GM06990 (cell line): ENCODE measurements around the gene TMEM220.

ENCODE experiments used
- DNase-seq: peaks from one replicate; pipeline ENCODE4 v3.0.0-alpha.2; 2011; ENCODE audit not compliant: insufficient read length; ENCODE audit errors: extremely low read depth
- H3K27me3 ChIP-seq: replicated peaks from 2 replicates; pipeline ENCODE4 v1.6.0; 2011; ENCODE audit warnings: low read length; ENCODE audit not compliant: control insufficient read depth, insufficient read depth
- H3K36me3 ChIP-seq: 2 replicates; pipeline ENCODE4 v1.5.1; 2011; ENCODE audit warnings: low read length; ENCODE audit not compliant: control insufficient read depth, insufficient read depth
- H3K4me3 ChIP-seq: replicated peaks from 2 replicates; pipeline ENCODE4 v1.5.1; 2011; ENCODE audit warnings: low read depth, mild to moderate bottlenecking, control low read depth, low read length
- TF ChIP-seq, protein P1 (sequence below): IDR thresholded peaks from 2 replicates; pipeline ENCODE4 v1.5.1; 2011; ENCODE audit warnings: low read length, control low read depth, mild to moderate bottlenecking, inconsistent platforms; ENCODE audit not compliant: insufficient read depth, poor library complexity, severe bottlenecking

Gene TMEM220

DNA sequence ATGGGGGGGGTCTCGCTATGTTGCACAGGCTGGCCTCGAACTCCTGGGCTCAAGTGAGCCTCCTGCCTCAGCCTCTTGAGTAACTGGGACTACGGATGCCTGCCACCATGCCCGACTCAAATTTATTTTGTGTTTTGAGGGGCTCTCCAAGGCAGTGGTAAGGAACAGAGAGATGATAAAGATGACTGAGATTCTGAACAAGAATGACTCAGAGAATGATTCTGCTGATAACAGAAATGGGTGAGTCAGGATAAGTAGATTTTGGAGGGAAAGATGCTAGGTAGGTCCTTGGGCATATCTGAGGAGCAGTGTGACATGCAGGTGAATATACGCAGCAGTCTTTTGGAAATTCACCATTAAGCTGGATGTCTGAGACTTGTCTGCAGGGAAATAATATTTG is 2.6 kb downstream of the TMEM220 start:
- TF ChIP-seq, protein P1, sequence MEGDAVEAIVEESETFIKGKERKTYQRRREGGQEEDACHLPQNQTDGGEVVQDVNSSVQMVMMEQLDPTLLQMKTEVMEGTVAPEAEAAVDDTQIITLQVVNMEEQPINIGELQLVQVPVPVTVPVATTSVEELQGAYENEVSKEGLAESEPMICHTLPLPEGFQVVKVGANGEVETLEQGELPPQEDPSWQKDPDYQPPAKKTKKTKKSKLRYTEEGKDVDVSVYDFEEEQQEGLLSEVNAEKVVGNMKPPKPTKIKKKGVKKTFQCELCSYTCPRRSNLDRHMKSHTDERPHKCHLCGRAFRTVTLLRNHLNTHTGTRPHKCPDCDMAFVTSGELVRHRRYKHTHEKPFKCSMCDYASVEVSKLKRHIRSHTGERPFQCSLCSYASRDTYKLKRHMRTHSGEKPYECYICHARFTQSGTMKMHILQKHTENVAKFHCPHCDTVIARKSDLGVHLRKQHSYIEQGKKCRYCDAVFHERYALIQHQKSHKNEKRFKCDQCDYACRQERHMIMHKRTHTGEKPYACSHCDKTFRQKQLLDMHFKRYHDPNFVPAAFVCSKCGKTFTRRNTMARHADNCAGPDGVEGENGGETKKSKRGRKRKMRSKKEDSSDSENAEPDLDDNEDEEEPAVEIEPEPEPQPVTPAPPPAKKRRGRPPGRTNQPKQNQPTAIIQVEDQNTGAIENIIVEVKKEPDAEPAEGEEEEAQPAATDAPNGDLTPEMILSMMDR: no peak
- no peak for DNase-seq
- H3K4me3 ChIP-seq: no peak overlapping the region
- H3K27me3 ChIP-seq: no peaks in the 10 kb centered on the region
- H3K36me3 ChIP-seq: no peaks in the 10 kb centered on the region

- Histone ChIP-seq H3K4me3 (no peak overlapping the region), H3K27me3 (no peaks in the 10 kb centered on the region), H3K36me3 (no peaks in the 10 kb centered on the region)
- TF ChIP-seq, protein P1: no peak
- no peak for DNase-seq
These were observed 3.6 kb downstream of the TMEM220 start for GRCh38 chr17:10726196-10726595.

DNA sequence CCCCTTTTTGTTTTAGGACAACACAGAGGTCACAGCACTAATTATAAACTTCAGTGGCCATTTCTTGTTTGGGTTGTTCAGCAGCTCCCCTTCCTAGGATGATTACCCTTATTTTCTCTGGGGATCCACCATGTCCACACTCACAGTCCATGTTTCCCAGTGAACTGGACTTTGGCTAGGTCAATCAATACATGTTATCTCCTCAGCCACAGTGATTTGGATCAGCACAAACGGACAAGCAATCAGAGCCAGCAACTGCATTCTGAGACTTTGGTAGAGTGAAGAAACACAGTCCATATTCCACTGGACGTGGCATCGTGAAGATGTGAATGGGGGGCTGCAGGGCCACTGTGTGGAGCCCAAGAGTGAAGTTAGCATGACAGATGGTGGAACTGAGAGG is 4.6 kb downstream of the TMEM220 start:
- TF ChIP-seq, protein P1: no peak
- Histone ChIP-seq H3K4me3 (no peak overlapping the region), H3K36me3 (no peaks in the 10 kb centered on the region), H3K27me3 (no peaks in the 10 kb centered on the region)
- DNase-seq: no peak

DNA sequence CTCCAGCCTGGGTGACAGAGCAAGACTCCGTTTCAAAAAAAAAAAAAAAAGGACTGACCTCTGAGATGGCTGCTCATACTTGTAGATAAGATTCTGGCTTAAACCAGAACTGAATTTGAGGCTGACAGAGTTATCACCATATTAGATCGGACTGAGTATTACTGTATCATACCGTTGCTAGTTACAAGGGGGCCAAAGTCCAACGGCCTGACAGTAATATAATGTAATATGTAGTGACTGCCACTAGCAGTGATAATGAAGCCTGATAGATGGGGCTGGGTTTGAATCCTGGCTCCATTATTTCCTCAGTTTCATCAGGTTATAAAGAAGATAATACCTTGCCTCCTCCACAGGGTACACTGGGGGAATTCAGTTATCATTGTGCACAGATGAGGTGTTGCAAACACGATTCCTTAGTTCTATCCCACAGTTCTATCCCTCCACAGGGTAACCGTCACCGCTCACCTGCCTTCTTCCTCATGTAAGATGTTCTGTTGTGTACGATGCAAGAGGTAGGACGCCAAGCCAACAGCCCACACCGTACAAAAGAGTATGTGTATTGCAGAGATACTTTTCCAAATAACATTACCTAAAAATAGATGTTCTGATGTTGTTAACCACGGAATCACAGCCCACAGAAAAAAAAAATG is 5.2 kb downstream of the TMEM220 start:
- DNase-seq: no peak
- Histone ChIP-seq H3K4me3 (no peak overlapping the region), H3K27me3 (no peaks in the 10 kb centered on the region), H3K36me3 (no peaks in the 10 kb centered on the region)
- TF ChIP-seq, protein P1: no peak

GRCh38 chr17:10718547-10718946 is 11.3 kb downstream of the TMEM220 start:
- no peak for DNase-seq
- Histone ChIP-seq H3K4me3 (no peak overlapping the region), H3K36me3 (no peaks in the 10 kb centered on the region), H3K27me3 (no peaks in the 10 kb centered on the region)
- TF ChIP-seq, protein P1: no peak

GRCh38 chr17:10716218-10716617 is 13.6 kb downstream of the TMEM220 start:
- Histone ChIP-seq H3K27me3 (no peaks in the 10 kb centered on the region), H3K4me3 (no peak overlapping the region), H3K36me3 (peaks cover 2% of the 10 kb centered on the region)
- TF ChIP-seq, protein P1: no peak
- DNase-seq: no peak
